ENCODE results near the gene HOXD11. TPM values are rescaled to one million over a fixed set of nuclear protein-coding genes. Genes with fewer than 3 reads are reported as not detected.

The HOXD11 gene
- total and polyA plus RNA-seq, 7 donors, result not detected

- DNase-seq, result no peak
- Histone ChIP-seq H3K36me3 (ENCODE audit: insufficient read depth in 1 of 2, low read depth in 1 of 2) (no peaks in the 10 kb centered on the region), H3K4me1 (peaks cover 26% of the 10 kb centered on the region), H3K27ac (no peak overlapping the region), H3K4me3 (no peak overlapping the region), H3K27me3 (ENCODE audit: insufficient read depth in 3 of 3, low read length in 2 of 3) (peaks cover 7 to 98% (median 66%) of the 10 kb centered on the region in 3 donors), H3K9me3 (no peaks in the 10 kb centered on the region)
- no peak for TF ChIP-seq CTCF (IDR thresholded peaks at IDR 0.05)
- WGBS, 3 donors, result 7 to 10% (median 9%) methylated on average over 17 of the region's 17 CpGs
- intact Hi-C loops (cut with DNase I), result loop anchor here in 1 of 2 donors (5.0 to 10.0 kb wide), 2 partner anchors 79 to 227 kb away; partner anchors contain the start of gene LNPK
- no peak for ATAC-seq
Measured at GRCh38 chr2:176081376-176081836, 25.7 kb upstream of the HOXD11 start.

- Histone ChIP-seq H3K27ac (no peak overlapping the region), H3K36me3 (ENCODE audit: insufficient read depth in 1 of 2, low read depth in 1 of 2) (no peaks in the 10 kb centered on the region), H3K4me1 (peaks cover 26% of the 10 kb centered on the region), H3K27me3 (ENCODE audit: insufficient read depth in 3 of 3, low read length in 2 of 3) (peaks cover 7 to 98% (median 66%) of the 10 kb centered on the region in 3 donors), H3K9me3 (no peaks in the 10 kb centered on the region), H3K4me3 (peak overlapping the region; percentile 11)
- DNase-seq (no peak), ATAC-seq (no peak)
- intact Hi-C loops (cut with DNase I), result loop anchor here in 1 of 2 donors (5.0 to 10.0 kb wide), 2 partner anchors 80 to 227 kb away; partner anchors contain the start of gene LNPK
- no peak for TF ChIP-seq CTCF (IDR thresholded peaks at IDR 0.05)
- 5 to 6% (median 5%) methylated on average over 57 to 62 of the region's 62 CpGs for WGBS, 3 donors
Measured at GRCh38 chr2:176081837-176082524, 25.1 kb upstream of the HOXD11 start.

- Histone ChIP-seq H3K4me1 (peaks cover 26% of the 10 kb centered on the region), H3K36me3 (ENCODE audit: insufficient read depth in 1 of 2, low read depth in 1 of 2) (no peaks in the 10 kb centered on the region), H3K27me3 (ENCODE audit: insufficient read depth in 3 of 3, low read length in 2 of 3) (peaks cover 7 to 98% (median 67%) of the 10 kb centered on the region in 3 donors), H3K9me3 (no peaks in the 10 kb centered on the region), H3K4me3 (peak overlapping the region; percentile 11), H3K27ac (no peak overlapping the region)
- ATAC-seq, result no peak
- DNase-seq, result no peak
- no peak for TF ChIP-seq CTCF (IDR thresholded peaks at IDR 0.05)
- intact Hi-C loops (cut with DNase I), result loop anchor here in 1 of 2 donors (5.0 to 10.0 kb wide), 2 partner anchors 80 to 228 kb away; partner anchors contain the start of gene LNPK
- 10 to 13% (median 12%) methylated on average over 10 of the region's 10 CpGs for WGBS, 3 donors
Measured at GRCh38 chr2:176082525-176082823, 24.6 kb upstream of the HOXD11 start.

- peak overlapping the region; percentile 19 for H3K4me3 ChIP-seq
- WGBS, 3 donors, result 6 to 7% (median 6%) methylated on average over 64 to 66 of the region's 66 CpGs
- TF ChIP-seq CTCF (IDR thresholded peaks at IDR 0.05), result no peak
- H3K27me3 ChIP-seq (ENCODE audit: insufficient read depth in 3 of 3, low read length in 2 of 3), result peaks cover 7 to 98% (median 69%) of the 10 kb centered on the region in 3 donors
- no peak overlapping the region for H3K27ac ChIP-seq
- peaks cover 26% of the 10 kb centered on the region for H3K4me1 ChIP-seq
- DNase-seq (no peak), ATAC-seq (no peak)
- H3K9me3 ChIP-seq, result no peaks in the 10 kb centered on the region
- H3K36me3 ChIP-seq (ENCODE audit: insufficient read depth in 1 of 2, low read depth in 1 of 2), result no peaks in the 10 kb centered on the region
- intact Hi-C loops (cut with DNase I), result loop anchor here in 1 of 2 donors (5.0 to 10.0 kb wide), 2 partner anchors 81 to 228 kb away; partner anchors contain the start of gene LNPK
Measured at GRCh38 chr2:176082824-176083751, 24.0 kb upstream of the HOXD11 start.

All from psoas muscle (tissue), 8 donors.